OCI-LY3 (cell line): Measurements from ENCODE around the gene HEG1.

ENCODE experiments used
- EZH2phosphoT487 ChIP-seq: fragments of 200-600 bp; shearing (Covaris generic); IDR thresholded peaks from 2 replicates; pipeline ENCODE4 v1.6.1; 2018; ENCODE audit warnings: antibody characterized with exemption, mixed run types, low read depth
- TF ChIP-seq, protein P1 (sequence below): fragments of 200-600, 300-600 bp; sonication (generic); IDR thresholded peaks from 2 replicates; pipeline ENCODE4 v1.5.1; 2014; ENCODE audit warnings: antibody characterized with exemption, low read length, low read depth

DNA sequence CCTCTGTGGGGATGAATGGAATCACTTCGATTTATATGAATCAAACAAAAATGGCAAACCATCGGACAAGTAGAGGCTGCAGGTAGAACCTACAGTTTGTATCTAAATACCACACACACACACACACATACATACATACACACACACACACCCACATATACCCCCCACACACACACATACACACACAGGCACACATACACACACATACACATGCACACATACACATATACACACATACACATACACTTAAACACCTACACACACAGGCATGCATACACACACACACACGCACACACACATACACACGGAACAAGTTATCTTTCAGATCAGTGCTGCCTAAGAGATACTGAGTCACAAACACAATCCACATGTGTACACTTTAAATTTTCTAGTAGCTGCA, 24.3 kb downstream of the HEG1 start:
- TF ChIP-seq, protein P1, sequence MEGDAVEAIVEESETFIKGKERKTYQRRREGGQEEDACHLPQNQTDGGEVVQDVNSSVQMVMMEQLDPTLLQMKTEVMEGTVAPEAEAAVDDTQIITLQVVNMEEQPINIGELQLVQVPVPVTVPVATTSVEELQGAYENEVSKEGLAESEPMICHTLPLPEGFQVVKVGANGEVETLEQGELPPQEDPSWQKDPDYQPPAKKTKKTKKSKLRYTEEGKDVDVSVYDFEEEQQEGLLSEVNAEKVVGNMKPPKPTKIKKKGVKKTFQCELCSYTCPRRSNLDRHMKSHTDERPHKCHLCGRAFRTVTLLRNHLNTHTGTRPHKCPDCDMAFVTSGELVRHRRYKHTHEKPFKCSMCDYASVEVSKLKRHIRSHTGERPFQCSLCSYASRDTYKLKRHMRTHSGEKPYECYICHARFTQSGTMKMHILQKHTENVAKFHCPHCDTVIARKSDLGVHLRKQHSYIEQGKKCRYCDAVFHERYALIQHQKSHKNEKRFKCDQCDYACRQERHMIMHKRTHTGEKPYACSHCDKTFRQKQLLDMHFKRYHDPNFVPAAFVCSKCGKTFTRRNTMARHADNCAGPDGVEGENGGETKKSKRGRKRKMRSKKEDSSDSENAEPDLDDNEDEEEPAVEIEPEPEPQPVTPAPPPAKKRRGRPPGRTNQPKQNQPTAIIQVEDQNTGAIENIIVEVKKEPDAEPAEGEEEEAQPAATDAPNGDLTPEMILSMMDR = no peak
- TF ChIP-seq EZH2phosphoT487 = no peak
